A549 (cell line): ENCODE results near the gene TRAM2.

Source experiments
- CTCF ChIP-seq: fragments of >200 bp; sonication (Bioruptor Twin); formaldehyde crosslinking; IDR thresholded peaks from 3 replicates; pipeline ENCODE4 v1.5.1; 2016
- POLR2AphosphoS2 ChIP-seq: conservative IDR thresholded peaks from 2 replicates; pipeline ENCODE4 v1.6.1; 2012; ENCODE audit warnings: low read length, improper control_type of control experiment, inconsistent platforms

GRCh38 chr6:52582996-52583395 lies 6.1 kb upstream of the TRAM2 start:
- TF ChIP-seq CTCF (no peak), POLR2AphosphoS2 (no peak)
